HepG2 (cell line): ENCODE data around the gene AFDN. TPM values are rescaled to one million over a fixed set of nuclear protein-coding genes. Genes with fewer than 3 reads are reported as not detected.

Source experiments
- GZF1 ChIP-seq: sonication (generic); formaldehyde crosslinking; IDR thresholded peaks from 2 replicates; pipeline ENCODE4 v1.5.1; 2020; ENCODE audit warnings: mild to moderate bottlenecking, missing genetic modification reagents
- HMGA1 ChIP-seq: sonication (generic); formaldehyde crosslinking; conservative IDR thresholded peaks from 2 replicates; pipeline ENCODE4 v1.4.0; 2020; ENCODE audit warnings: missing genetic modification reagents
- HNRNPH1 ChIP-seq: fragments of 200-400 bp; formaldehyde crosslinking; optimal IDR thresholded peaks from 2 replicates; pipeline ENCODE3; 2017; ENCODE audit warnings: mild to moderate bottlenecking, low read depth, low read length
- IRF1 ChIP-seq: sonication (generic); formaldehyde crosslinking; IDR thresholded peaks from 2 replicates; pipeline ENCODE4 v1.4.0; 2020; ENCODE audit warnings: low read depth, mild to moderate bottlenecking, missing genetic modification reagents
- JUND ChIP-seq: sonication (generic); formaldehyde crosslinking; IDR thresholded peaks from 2 replicates; pipeline ENCODE4 v1.8.0; 2022; ENCODE audit warnings: mild to moderate bottlenecking, missing genetic modification reagents
- LCORL ChIP-seq, 2 experiments: fragments of 450-650 bp in 1 of 2; sonication (generic) in 1 of 2; formaldehyde crosslinking in 1 of 2; IDR thresholded peaks; 2 replicates each; pipeline versions ENCODE4 v1.5.0 to v1.6.1; 2017 to 2020; ENCODE audit warnings: antibody characterized with exemption in 1 of 2, missing genetic modification reagents in 1 of 2
- MED8 ChIP-seq: sonication (generic); formaldehyde crosslinking; IDR thresholded peaks from 2 replicates; pipeline ENCODE4 v1.8.1; 2023; ENCODE audit warnings: mild to moderate bottlenecking, missing genetic modification reagents; ENCODE audit not compliant: insufficient replicate concordance
- PBX2 ChIP-seq: IDR thresholded peaks from 2 replicates; pipeline ENCODE4 v1.6.1; 2016; ENCODE audit warnings: control low read depth
- RBM22 ChIP-seq: fragments of 200-400 bp; formaldehyde crosslinking; optimal IDR thresholded peaks from 2 replicates; pipeline ENCODE3; 2017; ENCODE audit warnings: mild to moderate bottlenecking, low read length, moderate library complexity
- SKIL ChIP-seq: sonication (generic); formaldehyde crosslinking; IDR thresholded peaks from 2 replicates; pipeline ENCODE4 v1.8.0; 2022; ENCODE audit warnings: missing genetic modification reagents, mild to moderate bottlenecking, moderate library complexity, borderline replicate concordance
- SMARCE1 ChIP-seq: fragments of 450-650 bp; IDR thresholded peaks from 2 replicates; pipeline ENCODE4 v1.6.1; 2017; ENCODE audit warnings: borderline replicate concordance
- SNAI1 ChIP-seq: sonication (generic); formaldehyde crosslinking; IDR thresholded peaks from 2 replicates; pipeline ENCODE4 v1.5.0; 2020; ENCODE audit warnings: mild to moderate bottlenecking, missing genetic modification reagents, borderline replicate concordance
- STAT5B ChIP-seq: sonication (generic); formaldehyde crosslinking; IDR thresholded peaks from 2 replicates; pipeline ENCODE4 v1.4.0; 2020; ENCODE audit warnings: missing genetic modification reagents
- SYNCRIP ChIP-seq: fragments of 200-400 bp; formaldehyde crosslinking; IDR thresholded peaks from 2 replicates; pipeline ENCODE4 v1.6.1; 2018; ENCODE audit warnings: mild to moderate bottlenecking, low read depth, low read length; ENCODE audit not compliant: insufficient read depth
- TSC22D2 ChIP-seq: sonication (generic); formaldehyde crosslinking; IDR thresholded peaks from 2 replicates; pipeline ENCODE4 v1.5.1; 2020; ENCODE audit warnings: missing genetic modification reagents, mild to moderate bottlenecking, borderline replicate concordance
- ZBTB33 ChIP-seq: sonication (generic); formaldehyde crosslinking; IDR thresholded peaks from 2 replicates; pipeline ENCODE4 v1.4.0; 2020; ENCODE audit warnings: missing genetic modification reagents
- ZNF644 ChIP-seq: IDR thresholded peaks from 2 replicates; pipeline ENCODE4 v1.6.1; 2016; ENCODE audit warnings: low read depth
- ZNF75D ChIP-seq: sonication (generic); formaldehyde crosslinking; IDR thresholded peaks from 2 replicates; pipeline ENCODE4 v1.8.1; 2023; ENCODE audit warnings: missing genetic modification reagents, mild to moderate bottlenecking, borderline replicate concordance
- ZNF790 ChIP-seq: sonication (generic); formaldehyde crosslinking; IDR thresholded peaks from 2 replicates; pipeline ENCODE4 v1.8.0; 2022; ENCODE audit warnings: missing genetic modification reagents, mild to moderate bottlenecking, borderline replicate concordance
- ZNF883 ChIP-seq: sonication (generic); formaldehyde crosslinking; IDR thresholded peaks from 2 replicates; pipeline ENCODE4 v1.5.1; 2020; ENCODE audit warnings: mild to moderate bottlenecking, missing genetic modification reagents; ENCODE audit errors: not compliant biosample characterization
- ZSCAN9 ChIP-seq: IDR thresholded peaks from 2 replicates; pipeline ENCODE4 v1.6.1; 2016; ENCODE audit warnings: borderline replicate concordance
- polyA plus RNA-seq, 8 experiments: library from polyadenylated mRNA; depleted of rRNA in 3 of 8; stranded (reverse) in 7 of 8; unstranded in 1 of 8; fragments of >200 nt; fragmentation: Illumina TruSeq in 4 of 8; extraction: Trizol in 4 of 8; gene quantifications; 2 replicates each; pipeline versions ENCODE4 v1.2.1 to v1.2.3, GENCODE V29; 2011 to 2016; ENCODE audit warnings: low read depth in 4 of 8, missing spikeins in 1 of 8, mixed read lengths in 1 of 8; ENCODE audit not compliant: insufficient read depth in 1 of 8
- total RNA-seq, 5 experiments: library from RNA; depleted of rRNA; stranded (reverse); fragments of >200 nt; fragmentation: Illumina TruSeq; extraction: Trizol; gene quantifications; 2 replicates each; pipeline ENCODE4 v1.2.3, GENCODE V29; 2016; ENCODE audit warnings: low read depth in 1 of 5
- TF ChIP-seq, protein P1 (sequence below): sonication (generic); formaldehyde crosslinking; IDR thresholded peaks from 2 replicates; pipeline ENCODE4 v1.4.0; 2020; ENCODE audit warnings: mild to moderate bottlenecking, missing genetic modification reagents
- TF ChIP-seq, protein P2 (sequence below): sonication (generic); formaldehyde crosslinking; IDR thresholded peaks from 2 replicates; pipeline ENCODE4 v1.4.0; 2020; ENCODE audit warnings: missing genetic modification reagents

AFDN gene
- total and polyA plus RNA-seq, 2 of the 13 experiments (the other 11 are each of a cell fraction or from before 2014, with no cell fraction given): 136 to 151 TPM

GRCh38 chr6:167855825-167856425 is 29.2 kb downstream of the AFDN start (continued):
- no peak for TF ChIP-seq TSC22D2 (CRISPR knock-in tag)
- no peak for TF ChIP-seq RBM22
- TF ChIP-seq LCORL (IDR thresholded peaks at IDR 0.05): no peak
- TF ChIP-seq LCORL (CRISPR knock-in tag; IDR thresholded peaks at IDR 0.05): 0 out of 2 replicates have a peak, but pooled peaks have one; percentile 30
- TF ChIP-seq SYNCRIP: no peak
- TF ChIP-seq SMARCE1: no peak
- TF ChIP-seq IRF1 (CRISPR knock-in tag): no peak
- TF ChIP-seq ZNF75D (CRISPR knock-in tag): no peak
- TF ChIP-seq SKIL (CRISPR knock-in tag): peak; percentile 47
- no peak for TF ChIP-seq ZNF883 (CRISPR knock-in tag)
- TF ChIP-seq JUND: 0 out of 2 replicates have a peak, but pooled peaks have one; percentile 49
- TF ChIP-seq GZF1: no peak
- TF ChIP-seq HNRNPH1: no peak
- TF ChIP-seq, protein P1, sequence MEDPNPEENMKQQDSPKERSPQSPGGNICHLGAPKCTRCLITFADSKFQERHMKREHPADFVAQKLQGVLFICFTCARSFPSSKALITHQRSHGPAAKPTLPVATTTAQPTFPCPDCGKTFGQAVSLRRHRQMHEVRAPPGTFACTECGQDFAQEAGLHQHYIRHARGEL: no peak
- TF ChIP-seq PBX2: no peak
- TF ChIP-seq HMGA1 (CRISPR knock-in tag): no peak
- TF ChIP-seq, protein P2, sequence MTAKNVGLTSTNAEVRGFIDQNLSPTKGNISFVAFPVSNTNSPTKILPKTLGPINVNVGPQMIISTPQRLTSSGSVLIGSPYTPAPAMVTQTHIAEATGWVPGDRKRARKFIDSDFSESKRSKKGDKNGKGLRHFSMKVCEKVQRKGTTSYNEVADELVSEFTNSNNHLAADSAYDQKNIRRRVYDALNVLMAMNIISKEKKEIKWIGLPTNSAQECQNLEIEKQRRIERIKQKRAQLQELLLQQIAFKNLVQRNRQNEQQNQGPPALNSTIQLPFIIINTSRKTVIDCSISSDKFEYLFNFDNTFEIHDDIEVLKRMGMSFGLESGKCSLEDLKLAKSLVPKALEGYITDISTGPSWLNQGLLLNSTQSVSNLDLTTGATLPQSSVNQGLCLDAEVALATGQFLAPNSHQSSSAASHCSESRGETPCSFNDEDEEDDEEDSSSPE (CRISPR knock-in tag): no peak
- TF ChIP-seq ZBTB33 (CRISPR knock-in tag): peak; percentile 86
- TF ChIP-seq MED8: no peak
- TF ChIP-seq STAT5B: no peak
- TF ChIP-seq ZNF644: peak; percentile 74
- TF ChIP-seq ZNF790 (CRISPR knock-in tag): no peak
- TF ChIP-seq ZSCAN9 (CRISPR knock-in tag): 0 out of 2 replicates have a peak, but pooled peaks have one; percentile 53
- TF ChIP-seq SNAI1: no peak
